ENCODE results near the gene POLR3H.

POLR3H gene

DNA sequence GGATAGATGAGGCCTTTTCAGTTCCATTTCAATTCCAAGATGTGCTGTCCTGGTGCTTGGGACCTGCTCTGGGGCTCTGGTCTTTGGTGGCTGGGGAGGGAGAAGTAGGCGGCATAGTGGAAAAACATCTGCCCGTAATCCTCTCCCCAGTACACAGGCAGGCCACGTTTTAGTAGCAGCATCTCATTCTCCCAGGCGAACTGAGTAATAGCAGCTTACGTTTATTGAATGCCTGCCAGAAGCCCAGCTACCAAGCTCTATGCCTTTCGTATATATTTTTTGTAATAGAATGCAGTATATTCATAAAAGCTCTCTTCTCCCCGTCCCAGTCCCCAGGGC, 63.9 kb downstream of the POLR3H start:
- DNase-seq = no peak

DNA sequence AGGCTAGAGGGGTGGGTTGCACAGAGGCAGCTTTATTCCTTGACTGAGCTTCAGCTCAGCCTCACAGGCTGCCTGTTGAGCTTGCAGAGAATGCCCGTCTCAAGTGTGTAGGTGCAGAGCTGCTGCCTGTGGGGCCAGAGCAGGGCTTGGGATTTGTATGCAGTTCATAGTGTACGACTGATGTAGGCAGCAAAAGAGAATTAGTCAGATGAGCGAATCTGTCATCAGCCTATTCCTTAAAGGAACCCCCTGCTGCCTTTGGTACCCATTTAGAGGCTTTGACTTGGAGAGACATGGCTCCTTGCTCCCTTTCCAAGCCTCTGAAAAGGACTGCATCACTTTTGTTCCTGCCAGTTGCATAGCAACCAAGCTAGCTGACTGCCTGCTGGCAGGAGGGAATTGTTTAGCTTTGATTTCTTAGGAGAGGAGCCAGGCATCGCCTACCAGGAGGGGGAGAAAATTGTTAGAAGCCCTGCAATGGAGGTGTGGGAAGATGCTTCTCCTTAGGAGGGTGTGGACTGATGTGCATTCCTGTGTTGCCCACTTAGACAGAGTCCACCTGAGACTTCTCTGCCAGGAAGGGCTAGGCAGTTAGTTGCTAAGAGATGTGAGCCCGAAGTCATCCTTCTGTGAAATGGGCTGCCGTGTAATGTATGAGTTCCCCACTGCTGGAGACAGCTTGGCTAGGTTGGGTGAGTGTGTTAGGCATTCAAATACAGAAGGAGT, 64.4 kb downstream of the POLR3H start:
- no peak for DNase-seq

DNA sequence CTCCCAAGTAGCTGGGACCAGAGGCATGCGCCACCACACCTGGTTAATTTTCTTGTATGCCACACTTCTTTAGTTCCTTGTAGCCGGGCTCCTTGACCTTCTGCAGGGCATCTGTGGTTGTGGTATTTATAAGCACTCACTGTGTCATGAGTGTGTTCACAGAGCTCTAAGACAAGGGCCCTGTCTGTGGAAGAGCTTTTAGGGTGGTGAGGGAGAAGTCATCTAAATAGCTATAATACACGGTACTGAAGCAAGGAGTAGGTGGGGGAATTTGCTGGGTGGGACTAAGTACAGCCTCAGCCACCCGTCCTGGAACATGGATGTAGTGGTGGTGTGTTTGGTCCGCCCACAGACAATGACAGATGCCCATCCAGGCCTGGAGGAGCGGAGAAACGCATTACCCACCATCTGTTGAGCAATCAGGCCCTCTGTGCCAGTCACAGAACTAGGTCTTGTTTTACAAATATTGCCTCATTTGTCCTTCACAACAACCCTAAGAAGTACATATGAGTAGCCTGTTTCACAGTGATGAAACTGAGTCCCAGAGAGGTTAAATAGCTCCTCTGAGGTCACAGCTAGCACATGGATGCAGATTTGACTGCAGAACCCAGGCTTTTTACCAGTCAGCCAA, 65.3 kb downstream of the POLR3H start:
- DNase-seq = no peak

DNA sequence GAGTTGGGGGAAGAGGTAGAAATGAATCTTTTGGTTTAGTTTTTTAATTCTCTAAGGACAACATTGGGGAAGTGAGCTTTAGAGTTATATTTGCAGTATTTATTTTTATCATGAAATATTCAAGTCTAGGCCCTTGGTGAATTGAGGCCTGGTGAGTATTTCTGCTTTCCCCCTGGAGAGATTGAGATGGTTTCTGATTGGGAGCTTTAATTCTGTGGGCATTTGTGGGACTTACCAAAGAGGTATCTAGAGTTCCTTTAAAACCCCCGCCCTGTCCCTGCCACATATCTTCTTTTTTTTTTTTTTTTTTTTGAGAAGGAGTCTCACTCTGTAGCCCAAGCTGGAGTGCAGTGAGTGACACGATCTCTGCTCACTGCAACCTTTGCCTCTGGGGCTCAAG, 65.8 kb downstream of the POLR3H start:
- DNase-seq = no peak
